HFF-Myc (cell line): ENCODE results near the gene RPL28.
"Not testable (repeated sequence)": the region's sequence is repeated elsewhere in the genome, so short reads cannot be mapped to it uniquely, and the experiment has no call there.

ENCODE experiments used
- DNase-seq: peaks from one replicate; pipeline ENCODE4 v3.0.0-alpha.2; 2011; ENCODE audit warnings: low read depth; ENCODE audit errors: extremely low read depth
- H3K4me3 ChIP-seq: replicated peaks from 2 replicates; pipeline ENCODE4 v1.5.1; 2011; ENCODE audit warnings: low read depth, mild to moderate bottlenecking, control low read depth, low read length
- CTCF ChIP-seq: IDR thresholded peaks from 2 replicates; pipeline ENCODE4 v1.5.1; 2012; ENCODE audit warnings: mild to moderate bottlenecking, low read depth, low read length, control low read depth; ENCODE audit errors: missing control alignments

Gene RPL28

GRCh38 chr19:55419624-55420236 is 34.0 kb downstream of the RPL28 start:
- TF ChIP-seq CTCF, result no peak
- H3K4me3 ChIP-seq, result no peak overlapping the region
- no peak for DNase-seq

GRCh38 chr19:55421281-55421680 is 35.5 kb downstream of the RPL28 start:
- not testable (repeated sequence) for DNase-seq, H3K4me3 ChIP-seq

GRCh38 chr19:55423225-55424005 is 37.7 kb downstream of the RPL28 start:
- DNase-seq, result no peak
- no peak for TF ChIP-seq CTCF
- no peak overlapping the region for H3K4me3 ChIP-seq

DNA sequence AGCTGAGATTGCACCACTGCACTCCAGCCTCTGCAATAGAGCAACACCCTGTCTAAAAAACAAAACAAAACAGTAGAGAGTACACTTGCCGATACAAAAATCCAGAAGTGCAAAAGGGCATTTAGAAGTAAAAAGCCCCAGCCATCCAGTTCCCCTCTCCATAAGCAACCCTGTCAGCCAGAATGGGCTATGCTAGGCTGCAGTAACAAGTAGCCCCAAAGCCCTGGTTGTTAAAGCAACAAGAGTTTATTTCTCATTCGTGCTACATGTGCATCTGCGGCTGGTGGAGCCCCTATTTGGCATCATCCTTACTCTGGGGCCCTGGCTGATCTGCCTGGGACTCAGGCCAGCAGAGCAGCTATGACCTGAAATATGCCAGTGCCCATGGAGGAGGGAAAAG is 38.8 kb downstream of the RPL28 start:
- DNase-seq, result no peak
- H3K4me3 ChIP-seq, result no peak overlapping the region
- no peak for TF ChIP-seq CTCF

DNA sequence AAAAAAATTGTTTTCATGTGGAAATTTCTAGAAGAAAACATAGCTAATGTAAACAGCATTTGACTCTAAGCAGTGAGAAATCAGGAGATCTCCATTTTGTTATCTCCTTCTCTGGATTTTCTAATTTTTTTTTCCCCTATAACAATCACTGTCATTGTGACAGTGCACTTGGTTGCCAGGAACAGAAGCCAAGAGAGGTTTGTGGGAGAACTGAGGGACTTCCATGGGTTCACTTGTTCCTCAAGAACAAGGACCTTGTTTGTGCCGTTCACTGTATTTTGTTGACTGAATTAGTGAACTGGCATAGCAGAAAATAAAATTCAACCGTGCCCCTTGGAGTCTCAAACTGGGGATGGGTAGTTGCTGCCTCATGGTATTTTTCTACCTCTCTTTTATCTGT is 40.3 kb downstream of the RPL28 start:
- DNase-seq, result no peak
- TF ChIP-seq CTCF, result no peak

DNA sequence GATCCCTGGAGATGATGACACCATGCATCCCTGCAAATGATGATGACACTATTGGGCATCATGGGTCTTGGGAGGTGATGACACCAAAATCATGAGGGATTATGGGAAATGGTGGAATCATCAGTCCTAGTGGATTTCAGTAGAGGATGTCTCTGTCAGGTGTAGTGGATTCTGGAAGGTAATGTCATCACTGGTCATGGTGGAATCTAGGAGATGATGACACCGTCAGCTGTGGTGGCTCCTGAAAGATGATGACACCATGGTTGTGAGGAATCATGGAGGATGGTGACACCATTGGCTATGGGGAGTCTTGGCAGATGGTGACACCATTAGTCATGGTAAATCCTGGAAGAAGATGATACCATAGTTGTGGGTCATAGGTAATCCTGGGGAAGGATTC is 45.5 kb downstream of the RPL28 start:
- no peak for TF ChIP-seq CTCF
- DNase-seq, result no peak
- no peak overlapping the region for H3K4me3 ChIP-seq

More for the DNA sequence above, 40.3 kb downstream of the RPL28 start:
- no peak overlapping the region for H3K4me3 ChIP-seq

GRCh38 chr19:55432241-55432959 is 46.7 kb downstream of the RPL28 start:
- no peak overlapping the region for H3K4me3 ChIP-seq
- TF ChIP-seq CTCF, result no peak
- no peak for DNase-seq
